T-helper 17 cell (primary cell): ENCODE data around the gene TMIGD1. TPM values are rescaled to one million over a fixed set of nuclear protein-coding genes. Genes with fewer than 3 reads are reported as not detected.
A peak's percentile ranks its signal among the peaks of the same experiment; 100 is the strongest.

Source experiments
- ATAC-seq: fragments of 150-1000 bp; cut with Tn5 transposase; 2 replicates; pipeline ENCODE4 v1.10.0; 2021; ENCODE audit warnings: mild to moderate bottlenecking, moderate library complexity
- DNase-seq, 3 donors: peaks; one replicate each; pipeline versions ENCODE4 v3.0.0 to v3.0.0-alpha.2; 2020 to 2021
- H3K9me3 ChIP-seq: one replicate; pipeline ENCODE4 v1.7.0; 2013; ENCODE audit warnings: low read length, mild to moderate bottlenecking; ENCODE audit not compliant: control insufficient read depth, poor library complexity, severe bottlenecking
- H3K27ac Mint-ChIP-seq: one replicate; pipeline ENCODE4 v1.8.0; 2022; ENCODE audit warnings: mild to moderate bottlenecking, moderate library complexity, mixed read lengths
- H3K27me3 Mint-ChIP-seq: one replicate; pipeline ENCODE4 v1.8.0; 2022; ENCODE audit warnings: mixed read lengths
- H3K36me3 Mint-ChIP-seq: one replicate; pipeline ENCODE4 v1.8.0; 2022; ENCODE audit warnings: low read depth, mixed read lengths
- H3K4me1 Mint-ChIP-seq: one replicate; pipeline ENCODE4 v1.8.0; 2022; ENCODE audit warnings: mild to moderate bottlenecking, mixed read lengths
- H3K4me3 Mint-ChIP-seq: one replicate; pipeline ENCODE4 v1.8.0; 2022; ENCODE audit warnings: mild to moderate bottlenecking, moderate library complexity, mixed read lengths
- total RNA-seq, 4 donors: library from RNA in 2 of 4; stranded (reverse) in 2 of 4; gene quantifications; one replicate each; pipeline ENCODE4 v1.2.3 and lab custom pipeline; 2022 to 2026

TMIGD1 gene
- total RNA-seq (not detected), total RNA-seq (lab: John Stamatoyannopoulos, UW) (0 to 0.08 reads per million in 2 donors)

- peaks cover 39% of the 10 kb centered on the region for H3K4me1 Mint-ChIP-seq
- no peak within 1 kb of the TSS for H3K4me3 Mint-ChIP-seq
- ATAC-seq: no peak
These were observed at the start of gene TMIGD1 for GRCh38 chr17:30333503-30334360. TSS of gene TMIGD1 (minus strand) at chr17:30334057. CDS start at chr17:30332133, 1,924 bp downstream.

GRCh38 chr17:30382345-30382744 lies 48.5 kb upstream of the TMIGD1 start:
- ATAC-seq (no peak), DNase-seq (no peak)
- no peaks in the 10 kb centered on the region for H3K27me3 Mint-ChIP-seq
- H3K36me3 Mint-ChIP-seq: peaks cover 6% of the 10 kb centered on the region
- no peak overlapping the region for H3K27ac Mint-ChIP-seq
- no peaks in the 10 kb centered on the region for H3K9me3 ChIP-seq
- H3K4me1 Mint-ChIP-seq: peaks cover 46% of the 10 kb centered on the region
- H3K4me3 Mint-ChIP-seq: no peak overlapping the region

More at GRCh38 chr17:30333503-30334360, at the start of gene TMIGD1:
- no peaks in the 10 kb centered on the region for H3K36me3 Mint-ChIP-seq
- peak within 1 kb of the TSS; percentile 98 for H3K27ac Mint-ChIP-seq
- DNase-seq: no peak
- H3K9me3 ChIP-seq: no peaks in the 10 kb centered on the region
- no peaks in the 10 kb centered on the region for H3K27me3 Mint-ChIP-seq

- Mint-ChIP-seq H3K27ac (no peak overlapping the region), H3K4me1 (peaks cover 54% of the 10 kb centered on the region), H3K27me3 (no peaks in the 10 kb centered on the region), H3K4me3 (peak overlapping the region; percentile 97), H3K36me3 (peaks cover 6% of the 10 kb centered on the region)
- H3K9me3 ChIP-seq: no peaks in the 10 kb centered on the region
- no peak for DNase-seq
- no peak for ATAC-seq
These were observed 47.4 kb upstream of the TMIGD1 start for GRCh38 chr17:30381340-30381659.

GRCh38 chr17:30380643-30381339 lies 46.9 kb upstream of the TMIGD1 start:
- no peak for DNase-seq
- peaks cover 54% of the 10 kb centered on the region for H3K4me1 Mint-ChIP-seq
- no peak overlapping the region for H3K27ac Mint-ChIP-seq
- ATAC-seq: no peak
- no peaks in the 10 kb centered on the region for H3K27me3 Mint-ChIP-seq
- peak overlapping the region; percentile 97 for H3K4me3 Mint-ChIP-seq
- H3K9me3 ChIP-seq: no peaks in the 10 kb centered on the region
- H3K36me3 Mint-ChIP-seq: peaks cover 6% of the 10 kb centered on the region

- Mint-ChIP-seq H3K36me3 (peaks cover 2% of the 10 kb centered on the region), H3K27ac (peak overlapping the region; percentile 83), H3K4me3 (peak overlapping the region; percentile 97), H3K4me1 (peaks cover 51% of the 10 kb centered on the region), H3K27me3 (no peaks in the 10 kb centered on the region)
- H3K9me3 ChIP-seq: no peaks in the 10 kb centered on the region
- no peak for ATAC-seq
- no peak for DNase-seq
These were observed 46.1 kb upstream of the TMIGD1 start for GRCh38 chr17:30379903-30380381.

- peak overlapping the region; percentile 97 for H3K4me3 Mint-ChIP-seq
- peak overlapping the region; percentile 83 for H3K27ac Mint-ChIP-seq
- peaks cover 53% of the 10 kb centered on the region for H3K4me1 Mint-ChIP-seq
- ATAC-seq (no peak), DNase-seq (peak in 2 of 3 donors; percentile 14 to 15)
- H3K9me3 ChIP-seq: no peaks in the 10 kb centered on the region
- H3K27me3 Mint-ChIP-seq: no peaks in the 10 kb centered on the region
- H3K36me3 Mint-ChIP-seq: peaks cover 5% of the 10 kb centered on the region
These were observed 45.5 kb upstream of the TMIGD1 start for GRCh38 chr17:30379303-30379902.

GRCh38 chr17:30378825-30379302 lies 45.0 kb upstream of the TMIGD1 start, which contains the start of gene CPD:
TSS of gene CPD (plus strand) at chr17:30378927. CDS start at chr17:30378981, 54 bp downstream.
- peak; percentile 95 to 97 (median 96) for DNase-seq
- no peaks in the 10 kb centered on the region for H3K9me3 ChIP-seq
- peak; percentile 96 for ATAC-seq
- peak within 1 kb of the TSS; percentile 97 for H3K4me3 Mint-ChIP-seq
- H3K27me3 Mint-ChIP-seq: peaks cover 2% of the 10 kb centered on the region
- peak within 1 kb of the TSS; percentile 98 for H3K27ac Mint-ChIP-seq
- H3K36me3 Mint-ChIP-seq: peaks cover 5% of the 10 kb centered on the region
- peaks cover 54% of the 10 kb centered on the region for H3K4me1 Mint-ChIP-seq

- Mint-ChIP-seq H3K4me3 (peak overlapping the region; percentile 97), H3K27me3 (peaks cover 7% of the 10 kb centered on the region), H3K36me3 (peaks cover 5% of the 10 kb centered on the region), H3K27ac (peak overlapping the region; percentile 98), H3K4me1 (peaks cover 51% of the 10 kb centered on the region)
- ATAC-seq: peak; percentile 52
- H3K9me3 ChIP-seq: no peaks in the 10 kb centered on the region
- DNase-seq: peak; percentile 41 to 44 (median 41)
These were observed 44.5 kb upstream of the TMIGD1 start for GRCh38 chr17:30378241-30378824.

- peaks cover 5% of the 10 kb centered on the region for H3K36me3 Mint-ChIP-seq
- DNase-seq: no peak
- H3K4me3 Mint-ChIP-seq: peak overlapping the region; percentile 97
- ATAC-seq: no peak
- H3K4me1 Mint-ChIP-seq: peaks cover 47% of the 10 kb centered on the region
- no peaks in the 10 kb centered on the region for H3K9me3 ChIP-seq
- peak overlapping the region; percentile 98 for H3K27ac Mint-ChIP-seq
- H3K27me3 Mint-ChIP-seq: peaks cover 12% of the 10 kb centered on the region
These were observed 43.9 kb upstream of the TMIGD1 start for GRCh38 chr17:30377574-30378240.

- DNase-seq (no peak), ATAC-seq (no peak)
- Mint-ChIP-seq H3K27me3 (peaks cover 12% of the 10 kb centered on the region), H3K4me1 (peaks cover 43% of the 10 kb centered on the region), H3K4me3 (peak overlapping the region; percentile 78), H3K36me3 (peaks cover 5% of the 10 kb centered on the region), H3K27ac (peak overlapping the region; percentile 98)
- H3K9me3 ChIP-seq: no peaks in the 10 kb centered on the region
These were observed 43.0 kb upstream of the TMIGD1 start for GRCh38 chr17:30376621-30377452.

GRCh38 chr17:30375661-30376060 lies 41.8 kb upstream of the TMIGD1 start:
- Mint-ChIP-seq H3K4me3 (no peak overlapping the region), H3K27ac (no peak overlapping the region), H3K27me3 (peaks cover 12% of the 10 kb centered on the region), H3K4me1 (peaks cover 35% of the 10 kb centered on the region), H3K36me3 (peaks cover 5% of the 10 kb centered on the region)
- no peaks in the 10 kb centered on the region for H3K9me3 ChIP-seq
- ATAC-seq (no peak), DNase-seq (no peak)
